Thoracic aorta (tissue), 2 donors: ENCODE results near the gene CPHXL. TPM values are rescaled to one million over a fixed set of nuclear protein-coding genes. Genes with fewer than 3 reads are reported as not detected.
A peak's percentile ranks its signal among the peaks of the same experiment; 100 is the strongest.

Experiments
- ATAC-seq: fragments of 150-250 bp; one replicate; pipeline ENCODE4 v1.8.0; 2017; ENCODE audit warnings: low read depth; ENCODE audit not compliant: insufficient number of reproducible peaks, low FRiP score
- DNase-seq: peaks from one replicate; pipeline ENCODE4 v3.0.0-alpha.2; 2020; ENCODE audit warnings: low spot score
- H3K27ac ChIP-seq, 2 donors: fragments of 200-600 bp; sonication (generic); 1 replicate in 1 of 2; 2 replicates in 1 of 2; pipeline ENCODE4 v1.5.1; 2016; ENCODE audit warnings: mild to moderate bottlenecking in 2 of 2, moderate library complexity in 2 of 2
- H3K27me3 ChIP-seq: fragments of 200-600 bp; sonication (generic); replicated peaks from 2 replicates; pipeline ENCODE4 v1.6.0; 2016; ENCODE audit warnings: mild to moderate bottlenecking; ENCODE audit not compliant: insufficient read depth
- H3K36me3 ChIP-seq: fragments of 200-600 bp; sonication (generic); one replicate; pipeline ENCODE4 v1.5.1; 2016
- H3K4me1 ChIP-seq, 2 donors: fragments of 200-600 bp; sonication (generic); 1 replicate in 1 of 2; 2 replicates in 1 of 2; pipeline versions ENCODE4 v1.5.1 to v1.6.0; 2016; ENCODE audit warnings: low read depth in 2 of 2, mild to moderate bottlenecking in 1 of 2; ENCODE audit not compliant: control insufficient read depth in 1 of 2
- H3K4me3 ChIP-seq: fragments of 200-600 bp; sonication (generic); 2 replicates; pipeline ENCODE4 v1.5.1; 2016; ENCODE audit warnings: mild to moderate bottlenecking
- H3K9me3 ChIP-seq: fragments of 200-600 bp; sonication (generic); 2 replicates; pipeline ENCODE4 v1.5.1; 2016
- total RNA-seq, 2 donors: library from RNA; depleted of rRNA; stranded (reverse); fragments of >200 nt; gene quantifications; one replicate each; pipeline versions ENCODE4 v1.1.0 to v1.2.3, GENCODE V29; 2016
- TF ChIP-seq, protein P1 (sequence below): fragments of 200-600 bp; sonication (generic); IDR thresholded peaks from one replicate; pipeline ENCODE4 v1.5.1; 2019; ENCODE audit warnings: antibody characterized with exemption

CPHXL gene
- total RNA-seq, 2 donors from 2014 or later: not detected

DNA sequence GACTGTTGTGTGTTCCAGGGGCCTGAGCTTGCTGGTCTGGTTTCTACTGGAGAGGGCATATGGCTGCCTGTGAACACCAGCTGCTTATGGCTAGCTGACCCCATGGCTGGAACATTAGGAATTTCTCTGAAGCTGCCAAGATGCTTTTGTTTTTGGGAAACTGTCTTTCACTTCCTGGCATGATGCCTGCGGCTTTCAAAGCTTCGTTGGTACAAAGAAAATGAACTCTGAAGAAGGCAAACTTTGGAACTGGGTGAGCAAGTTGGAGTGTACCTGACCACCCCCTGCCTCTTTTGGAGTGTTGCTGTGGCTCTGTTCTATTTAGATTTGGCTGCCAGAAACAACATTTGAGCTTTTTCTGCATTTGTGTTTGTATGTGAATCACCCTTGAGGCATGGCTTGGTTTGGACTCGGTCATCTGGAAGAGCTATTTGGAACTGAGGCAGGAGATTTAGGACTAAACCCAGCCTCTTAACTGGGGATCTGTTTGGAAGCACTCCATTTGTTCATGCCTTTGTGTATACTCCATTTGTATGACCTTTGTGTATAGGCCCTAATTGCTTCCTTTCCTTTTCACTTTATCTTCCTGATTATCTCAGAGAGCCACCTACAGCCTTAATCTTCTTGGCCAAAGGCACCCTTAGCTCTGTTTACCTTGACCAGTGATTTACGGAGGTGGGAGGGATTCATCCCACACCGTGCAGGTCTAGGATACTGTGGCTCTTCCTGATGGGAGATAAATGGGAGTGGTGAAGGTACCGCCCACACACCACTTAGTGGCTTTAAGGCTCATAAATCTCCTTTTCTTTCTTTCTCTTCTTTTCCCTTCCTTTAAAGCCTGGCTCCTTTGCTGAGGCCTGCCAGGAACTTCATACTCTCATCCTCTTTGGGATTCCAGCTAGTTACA lies 7.3 kb upstream of the CPHXL start:
- no peak for DNase-seq
- Histone ChIP-seq H3K4me1 (peaks cover 6 to 21% of the 10 kb centered on the region in 2 donors), H3K9me3 (no peaks in the 10 kb centered on the region), H3K27me3 (no peaks in the 10 kb centered on the region), H3K27ac (peak overlapping the region; percentile 70 to 75), H3K4me3 (peak overlapping the region; percentile 44), H3K36me3 (no peaks in the 10 kb centered on the region)
- TF ChIP-seq, protein P1, sequence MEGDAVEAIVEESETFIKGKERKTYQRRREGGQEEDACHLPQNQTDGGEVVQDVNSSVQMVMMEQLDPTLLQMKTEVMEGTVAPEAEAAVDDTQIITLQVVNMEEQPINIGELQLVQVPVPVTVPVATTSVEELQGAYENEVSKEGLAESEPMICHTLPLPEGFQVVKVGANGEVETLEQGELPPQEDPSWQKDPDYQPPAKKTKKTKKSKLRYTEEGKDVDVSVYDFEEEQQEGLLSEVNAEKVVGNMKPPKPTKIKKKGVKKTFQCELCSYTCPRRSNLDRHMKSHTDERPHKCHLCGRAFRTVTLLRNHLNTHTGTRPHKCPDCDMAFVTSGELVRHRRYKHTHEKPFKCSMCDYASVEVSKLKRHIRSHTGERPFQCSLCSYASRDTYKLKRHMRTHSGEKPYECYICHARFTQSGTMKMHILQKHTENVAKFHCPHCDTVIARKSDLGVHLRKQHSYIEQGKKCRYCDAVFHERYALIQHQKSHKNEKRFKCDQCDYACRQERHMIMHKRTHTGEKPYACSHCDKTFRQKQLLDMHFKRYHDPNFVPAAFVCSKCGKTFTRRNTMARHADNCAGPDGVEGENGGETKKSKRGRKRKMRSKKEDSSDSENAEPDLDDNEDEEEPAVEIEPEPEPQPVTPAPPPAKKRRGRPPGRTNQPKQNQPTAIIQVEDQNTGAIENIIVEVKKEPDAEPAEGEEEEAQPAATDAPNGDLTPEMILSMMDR: no peak
- peak; percentile 82 for ATAC-seq

DNA sequence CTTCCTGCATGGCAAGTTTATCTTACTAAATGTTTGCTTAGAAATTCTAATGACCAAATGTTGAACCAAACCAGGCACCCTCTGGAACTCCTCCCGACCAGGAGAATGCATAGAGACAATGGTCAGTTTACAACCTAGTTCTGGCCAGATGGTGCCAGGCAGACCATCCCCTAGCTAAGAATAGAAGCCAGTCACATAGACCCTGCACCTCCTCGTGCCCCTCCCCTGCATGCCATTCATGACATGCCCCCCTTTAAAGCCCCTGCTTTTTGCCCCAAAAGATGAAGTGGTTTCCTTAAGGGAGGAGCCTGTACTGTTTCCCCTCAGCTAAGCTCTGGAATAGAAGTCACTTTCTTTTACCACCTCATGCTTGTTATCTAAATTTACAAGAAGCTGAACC lies 6.6 kb upstream of the CPHXL start:
- no peak for DNase-seq
- Histone ChIP-seq H3K36me3 (no peaks in the 10 kb centered on the region), H3K4me3 (no peak overlapping the region), H3K9me3 (no peaks in the 10 kb centered on the region), H3K27ac (peak overlapping the region; percentile 70 to 75), H3K27me3 (no peaks in the 10 kb centered on the region), H3K4me1 (peaks cover 6 to 21% of the 10 kb centered on the region in 2 donors)
- no peak for ATAC-seq
- TF ChIP-seq, protein P1: no peak

GRCh38 chr16:75727221-75727620 lies 931 bp upstream of the CPHXL start:
- no peaks in the 10 kb centered on the region for H3K36me3 ChIP-seq
- no peak overlapping the region for H3K4me3 ChIP-seq
- ATAC-seq: no peak
- no peaks in the 10 kb centered on the region for H3K27me3 ChIP-seq
- TF ChIP-seq, protein P1: no peak
- no peak for DNase-seq
- no peak overlapping the region for H3K27ac ChIP-seq
- no peaks in the 10 kb centered on the region for H3K4me1 ChIP-seq
- H3K9me3 ChIP-seq: no peaks in the 10 kb centered on the region

GRCh38 chr16:75718452-75718851 lies 7.8 kb downstream of the CPHXL start:
- no peak overlapping the region for H3K4me3 ChIP-seq
- H3K36me3 ChIP-seq: no peaks in the 10 kb centered on the region
- no peak for DNase-seq
- TF ChIP-seq, protein P1: no peak
- no peaks in the 10 kb centered on the region for H3K9me3 ChIP-seq
- H3K27me3 ChIP-seq: no peaks in the 10 kb centered on the region
- H3K27ac ChIP-seq: no peak overlapping the region
- no peaks in the 10 kb centered on the region for H3K4me1 ChIP-seq
- ATAC-seq: no peak

- no peaks in the 10 kb centered on the region for H3K36me3 ChIP-seq
- no peak overlapping the region for H3K4me3 ChIP-seq
- peaks cover 6% of the 10 kb centered on the region for H3K9me3 ChIP-seq
- H3K27ac ChIP-seq: no peak overlapping the region
- TF ChIP-seq, protein P1: no peak
- ATAC-seq: no peak
- DNase-seq: no peak
- H3K4me1 ChIP-seq: no peaks in the 10 kb centered on the region
- H3K27me3 ChIP-seq: no peaks in the 10 kb centered on the region
Measured at GRCh38 chr16:75714661-75715060, 11.6 kb downstream of the CPHXL start.
